PC-9 (cell line): ENCODE measurements around the gene ARHGAP10.

Experiments used
- CTCF ChIP-seq: fragments of 200-600 bp; sonication (generic); conservative IDR thresholded peaks from 2 replicates; pipeline ENCODE4 v1.6.1; 2017; ENCODE audit warnings: mixed run types, antibody characterized with exemption, mild to moderate bottlenecking, moderate library complexity
- EZH2 ChIP-seq: fragments of 200-600 bp; sonication (generic); IDR thresholded peaks from 2 replicates; pipeline ENCODE4 v1.8.0; 2017; ENCODE audit warnings: antibody characterized with exemption, low read depth

GRCh38 chr4:147802346-147802745 is 70.5 kb downstream of the ARHGAP10 start:
- TF ChIP-seq CTCF (no peak), EZH2 (no peak)
